HG03378 (cell line): ENCODE results near the gene MOV10L1.

Experiments
- ATAC-seq: cut with Tn5 transposase; IDR thresholded peaks from one replicate; pipeline ENCODE4 v1.9.1; 2021; ENCODE audit warnings: mild to moderate bottlenecking, moderate library complexity; ENCODE audit not compliant: unreplicated experiment

MOV10L1 gene

GRCh38 chr22:50173311-50173982 is 83.6 kb downstream of the MOV10L1 start:
- no peak for ATAC-seq

GRCh38 chr22:50173983-50174355 is 84.2 kb downstream of the MOV10L1 start:
- no peak for ATAC-seq

- no peak for ATAC-seq
Measured at GRCh38 chr22:50174382-50175190, 84.8 kb downstream of the MOV10L1 start.

GRCh38 chr22:50175191-50175461 is 85.3 kb downstream of the MOV10L1 start:
- ATAC-seq = no peak

- ATAC-seq = no peak
Measured at GRCh38 chr22:50175921-50176849, 86.4 kb downstream of the MOV10L1 start.

- ATAC-seq = no peak
Measured at GRCh38 chr22:50176850-50177536, 87.2 kb downstream of the MOV10L1 start.

- ATAC-seq = no peak
Measured at GRCh38 chr22:50177537-50178470, 88.0 kb downstream of the MOV10L1 start.

GRCh38 chr22:50178471-50178864 is 88.7 kb downstream of the MOV10L1 start:
- ATAC-seq = no peak

- ATAC-seq = no peak
Measured at GRCh38 chr22:50178871-50179869, 89.4 kb downstream of the MOV10L1 start.

GRCh38 chr22:50179937-50180726 is 90.3 kb downstream of the MOV10L1 start:
- no peak for ATAC-seq

- ATAC-seq = no peak
Measured at GRCh38 chr22:50180727-50181521, 91.1 kb downstream of the MOV10L1 start.

- ATAC-seq = no peak
Measured at GRCh38 chr22:50182176-50183081, 92.6 kb downstream of the MOV10L1 start.

GRCh38 chr22:50183141-50183971 is 93.5 kb downstream of the MOV10L1 start:
- no peak for ATAC-seq

GRCh38 chr22:50184004-50184901 is 94.4 kb downstream of the MOV10L1 start:
- no peak for ATAC-seq
